Upper lobe of right lung (tissue), 1 donor: ENCODE data around the gene ZFAND3. TPM values are rescaled to one million over a fixed set of nuclear protein-coding genes. Genes with fewer than 3 reads are reported as not detected.

Experiments used
- ATAC-seq: fragments of 200-7000 bp; cut with Tn5 transposase; one replicate; pipeline ENCODE4 v1.9.1; 2020; ENCODE audit warnings: mild to moderate bottlenecking, moderate library complexity
- DNase-seq: peaks from one replicate; pipeline ENCODE4 v3.0.0-alpha.2; 2020
- H3K27ac ChIP-seq: fragments of 200-600 bp; one replicate; pipeline ENCODE4 v1.8.0; 2022
- H3K27me3 ChIP-seq: fragments of 200-600 bp; one replicate; pipeline ENCODE4 v1.8.0; 2022; ENCODE audit warnings: mild to moderate bottlenecking
- H3K36me3 ChIP-seq: fragments of 200-600 bp; one replicate; pipeline ENCODE4 v1.8.0; 2022
- H3K4me1 ChIP-seq: fragments of 200-600 bp; one replicate; pipeline ENCODE4 v1.8.0; 2022
- H3K4me3 ChIP-seq: fragments of 200-600 bp; one replicate; pipeline ENCODE4 v1.8.0; 2022; ENCODE audit warnings: mild to moderate bottlenecking
- H3K9me3 ChIP-seq: fragments of 200-600 bp; one replicate; pipeline ENCODE4 v1.8.0; 2022
- CTCF ChIP-seq: fragments of 200-600 bp; IDR thresholded peaks from one replicate; pipeline ENCODE4 v1.8.0; 2022; ENCODE audit warnings: antibody characterized with exemption
- intact Hi-C: fragments of 100-400 bp; cut with DNase I; formaldehyde crosslinking; loops from one replicate; pipeline ENCODE4 v1.11.0; 2022
- total RNA-seq: library from RNA; stranded (reverse); fragmentation: NEBNext Ultra II Directional; extraction: Animal tissue kit (Norgen Biotek cat#: 25700); gene quantifications from one replicate; pipeline ENCODE4 v1.2.1, GENCODE V29; 2021
- donor health status: DM: no; HTN: yes; CAD: no; lungs with severe emphysema.

Gene ZFAND3
- total RNA-seq, 1 donor from 2014 or later = 69.1 TPM

- intact Hi-C loops = no loop called here
- TF ChIP-seq CTCF = no peak
- DNase-seq = no peak
Observed at GRCh38 chr6:38112181-38112580, 292.7 kb downstream of the ZFAND3 start.

DNA sequence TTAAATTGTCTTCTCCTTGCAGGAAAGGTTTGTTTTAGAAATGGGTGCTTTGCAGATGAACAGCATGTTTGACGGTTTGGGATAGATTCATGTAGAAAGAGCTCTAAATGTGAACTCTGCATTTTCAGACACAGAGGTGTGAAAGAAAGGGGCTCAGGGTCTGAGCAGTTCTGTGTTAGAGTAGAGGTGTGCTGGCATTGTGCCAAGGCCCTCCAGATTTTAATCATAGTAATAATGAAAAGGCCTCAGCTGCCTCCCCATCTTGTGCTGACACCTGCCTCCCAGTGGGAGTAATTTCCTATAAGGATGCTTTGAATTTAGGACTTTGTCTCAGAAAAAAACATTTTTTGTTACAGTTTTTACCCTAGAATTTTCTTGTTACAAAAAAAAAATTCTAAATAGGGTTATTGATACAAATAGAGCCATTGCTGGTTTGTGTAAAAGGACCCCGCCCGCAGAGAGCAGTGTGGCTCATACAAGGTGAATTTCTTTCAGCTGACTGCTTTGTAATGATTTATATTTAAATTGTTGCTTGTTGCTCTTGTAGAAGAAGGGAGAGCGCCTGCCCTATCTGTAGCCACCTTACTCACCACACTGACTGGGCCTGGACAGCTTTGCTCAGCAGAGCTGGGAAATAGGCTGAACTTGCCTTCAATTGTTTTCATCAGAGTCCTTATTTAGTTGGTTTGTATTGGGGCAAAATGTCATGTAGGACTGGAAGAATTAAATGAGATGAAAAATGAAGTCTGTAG, 294.5 kb downstream of the ZFAND3 start:
- intact Hi-C loops = no loop called here
- DNase-seq (no peak), ATAC-seq (no peak)
- H3K27ac ChIP-seq = no peak overlapping the region
- peaks cover 10% of the 10 kb centered on the region for H3K4me1 ChIP-seq
- H3K27me3 ChIP-seq = no peaks in the 10 kb centered on the region
- H3K9me3 ChIP-seq = no peaks in the 10 kb centered on the region
- H3K4me3 ChIP-seq = no peak overlapping the region
- H3K36me3 ChIP-seq = peaks cover 21% of the 10 kb centered on the region
- TF ChIP-seq CTCF = no peak

More at GRCh38 chr6:38112181-38112580, 292.7 kb downstream of the ZFAND3 start:
- no peak for ATAC-seq
- Histone ChIP-seq H3K4me1 (peaks cover 10% of the 10 kb centered on the region), H3K4me3 (no peak overlapping the region), H3K27ac (no peak overlapping the region), H3K36me3 (peaks cover 5% of the 10 kb centered on the region), H3K27me3 (no peaks in the 10 kb centered on the region), H3K9me3 (no peaks in the 10 kb centered on the region)

GRCh38 chr6:38114976-38115625, 295.6 kb downstream of the ZFAND3 start:
- H3K27ac ChIP-seq = no peak overlapping the region
- H3K4me3 ChIP-seq = no peak overlapping the region
- no peaks in the 10 kb centered on the region for H3K9me3 ChIP-seq
- no peak for DNase-seq
- intact Hi-C loops = no loop called here
- TF ChIP-seq CTCF = no peak
- H3K4me1 ChIP-seq = peaks cover 15% of the 10 kb centered on the region
- ATAC-seq = no peak
- H3K27me3 ChIP-seq = no peaks in the 10 kb centered on the region
- peaks cover 21% of the 10 kb centered on the region for H3K36me3 ChIP-seq

GRCh38 chr6:38115626-38116008, 296.1 kb downstream of the ZFAND3 start:
- intact Hi-C loops = no loop called here
- ATAC-seq = no peak

DNA sequence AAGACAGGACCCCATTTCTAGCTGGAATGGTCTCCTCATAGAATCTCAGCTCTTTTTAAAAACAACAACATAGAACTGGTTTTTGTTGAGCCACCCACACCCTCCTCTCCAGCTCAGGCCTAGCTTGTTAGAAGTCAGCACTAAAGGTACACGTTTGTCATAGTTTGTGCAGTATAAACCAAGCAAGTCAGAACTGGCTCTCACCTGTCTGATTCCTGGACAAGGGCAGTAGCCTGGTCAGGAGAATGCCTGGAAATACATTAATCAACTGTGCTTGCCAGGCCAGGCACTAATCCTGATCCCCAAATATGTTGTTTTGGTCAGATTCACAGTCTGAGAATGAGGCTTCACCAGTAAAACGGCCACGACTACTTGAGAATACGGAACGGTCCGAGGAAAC, 296.7 kb downstream of the ZFAND3 start:
- TF ChIP-seq CTCF = no peak
- H3K4me3 ChIP-seq = no peak overlapping the region
- no peak for DNase-seq
- no peaks in the 10 kb centered on the region for H3K27me3 ChIP-seq
- ATAC-seq = no peak
- peaks cover 21% of the 10 kb centered on the region for H3K36me3 ChIP-seq
- no peak overlapping the region for H3K27ac ChIP-seq
- H3K9me3 ChIP-seq = no peaks in the 10 kb centered on the region
- intact Hi-C loops = no loop called here
- peaks cover 9% of the 10 kb centered on the region for H3K4me1 ChIP-seq

More at GRCh38 chr6:38115626-38116008, 296.1 kb downstream of the ZFAND3 start:
- peaks cover 15% of the 10 kb centered on the region for H3K4me1 ChIP-seq
- H3K27ac ChIP-seq = no peak overlapping the region
- H3K4me3 ChIP-seq = no peak overlapping the region
- no peaks in the 10 kb centered on the region for H3K9me3 ChIP-seq
- no peak for TF ChIP-seq CTCF
- H3K27me3 ChIP-seq = no peaks in the 10 kb centered on the region
- DNase-seq = no peak
- H3K36me3 ChIP-seq = peaks cover 21% of the 10 kb centered on the region
